Psoas muscle (tissue), 8 donors: Measurements from ENCODE around the gene XPO4. TPM values are rescaled to one million over a fixed set of nuclear protein-coding genes. Genes with fewer than 3 reads are reported as not detected.

Experiments
- ATAC-seq, 4 donors: fragments of 200-7000 bp; cut with Tn5 transposase; one replicate each; pipeline ENCODE4 v1.9.1; 2020; ENCODE audit warnings: moderate library complexity in 3 of 4, mild to moderate bottlenecking in 2 of 4
- DNase-seq, 2 donors: peaks; one replicate each; pipeline ENCODE4 v3.0.0-alpha.2; 2020
- H3K27ac ChIP-seq: fragments of 200-600 bp; one replicate; pipeline ENCODE4 v1.8.0; 2022
- H3K27me3 ChIP-seq, 3 donors: fragments of 200-600 bp in 1 of 3; one replicate each; pipeline versions ENCODE4 v1.6.1 to v1.8.0; 2013 to 2022; ENCODE audit warnings: low read length in 2 of 3, mild to moderate bottlenecking in 2 of 3, moderate library complexity in 1 of 3; ENCODE audit not compliant: insufficient read depth in 3 of 3
- H3K36me3 ChIP-seq, 2 donors: fragments of 200-600 bp in 1 of 2; one replicate each; pipeline versions ENCODE4 v1.6.1 to v1.8.0; 2013 to 2022; ENCODE audit warnings: low read depth in 1 of 2, mild to moderate bottlenecking in 1 of 2, moderate library complexity in 1 of 2; ENCODE audit not compliant: insufficient read depth in 1 of 2
- H3K4me1 ChIP-seq: fragments of 200-600 bp; one replicate; pipeline ENCODE4 v1.8.0; 2022
- H3K4me3 ChIP-seq: fragments of 200-600 bp; one replicate; pipeline ENCODE4 v1.8.0; 2022; ENCODE audit warnings: mild to moderate bottlenecking
- H3K9me3 ChIP-seq: fragments of 200-600 bp; one replicate; pipeline ENCODE4 v1.8.0; 2022
- WGBS, 3 donors: extraction: QIAGEN DNeasy Blood & Tissue Kit; methylation state at CpG; one replicate each; pipeline versions ENCODE4 v1.1.6 to v1.1.7; 2013; 5-methylcytosine and 5-hydroxymethylcytosine counted together
- intact Hi-C, 2 donors: fragments of 100-400 bp; cut with DNase I; formaldehyde crosslinking; loops; one replicate each; pipeline versions ENCODE4 v1.11.0 to v1.14.2; 2022
- polyA plus RNA-seq, 3 donors: library from polyadenylated mRNA; stranded (reverse); fragments of 200-250 nt; gene quantifications; one replicate each; pipeline ENCODE4 v1.2.3, GENCODE V29; 2013
- total RNA-seq, 4 donors: library from RNA; stranded (reverse); fragmentation: NEBNext Ultra II Directional in 2 of 4; extraction: Animal tissue kit (Norgen Biotek cat#: 25700) in 2 of 4; gene quantifications; one replicate each; pipeline versions ENCODE4 v1.2.1 to v1.2.4, GENCODE V29; 2021 to 2023
- TF ChIP-seq, protein P1 (sequence below): fragments of 200-600 bp; IDR thresholded peaks from one replicate; pipeline ENCODE4 v1.8.0; 2022; ENCODE audit warnings: antibody characterized with exemption
- donor health status: healthy with polysubstance abuse.
- donor health status: DM: no; HTN: no; CAD: no; lungs with moderate emphysema.
- donor health status: Bipolar disorder and iron deficiency.
- donor health status: healthy.
- donor health status: DM: yes; HTN: yes; CAD: no.
- donor health status: DM: no; HTN: no; CAD: no.
- donor health status: DM: no; HTN: no; CAD: no.
- donor health status: DM: yes; HTN: yes; CAD: no.

The XPO4 gene
- total and polyA plus RNA-seq, 7 donors: 3.9 to 67.2 (median 12.2) TPM

DNA sequence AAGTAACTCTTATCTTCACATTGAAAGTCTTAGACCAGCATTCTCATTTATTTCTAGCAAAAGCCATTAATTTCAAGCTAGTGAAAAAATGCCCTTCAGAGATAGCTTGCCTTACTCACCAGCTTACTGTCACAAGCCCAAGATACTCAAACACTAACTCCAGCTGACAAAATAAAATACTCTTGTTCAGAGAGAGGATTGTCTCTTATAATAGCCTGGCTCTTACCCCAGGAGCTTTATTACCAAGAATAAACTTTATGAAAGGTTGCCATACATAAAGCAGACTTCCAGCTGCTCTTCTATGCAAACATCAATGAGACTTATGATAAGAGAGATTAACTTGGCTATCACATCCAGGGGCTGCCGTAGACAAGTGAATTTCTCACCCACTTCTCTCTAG, 53.6 kb downstream of the XPO4 start:
- no peaks in the 10 kb centered on the region for H3K9me3 ChIP-seq
- DNase-seq (no peak), ATAC-seq (peak; percentile 46 to 87 (median 78))
- H3K4me3 ChIP-seq: no peak overlapping the region
- intact Hi-C loops: loop anchor here in 1 of 2 donors (10.0 kb wide), 1 partner anchor 56 kb away; the partner anchor contains the start of gene XPO4
- H3K27ac ChIP-seq: peak overlapping the region; percentile 47
- TF ChIP-seq, protein P1, sequence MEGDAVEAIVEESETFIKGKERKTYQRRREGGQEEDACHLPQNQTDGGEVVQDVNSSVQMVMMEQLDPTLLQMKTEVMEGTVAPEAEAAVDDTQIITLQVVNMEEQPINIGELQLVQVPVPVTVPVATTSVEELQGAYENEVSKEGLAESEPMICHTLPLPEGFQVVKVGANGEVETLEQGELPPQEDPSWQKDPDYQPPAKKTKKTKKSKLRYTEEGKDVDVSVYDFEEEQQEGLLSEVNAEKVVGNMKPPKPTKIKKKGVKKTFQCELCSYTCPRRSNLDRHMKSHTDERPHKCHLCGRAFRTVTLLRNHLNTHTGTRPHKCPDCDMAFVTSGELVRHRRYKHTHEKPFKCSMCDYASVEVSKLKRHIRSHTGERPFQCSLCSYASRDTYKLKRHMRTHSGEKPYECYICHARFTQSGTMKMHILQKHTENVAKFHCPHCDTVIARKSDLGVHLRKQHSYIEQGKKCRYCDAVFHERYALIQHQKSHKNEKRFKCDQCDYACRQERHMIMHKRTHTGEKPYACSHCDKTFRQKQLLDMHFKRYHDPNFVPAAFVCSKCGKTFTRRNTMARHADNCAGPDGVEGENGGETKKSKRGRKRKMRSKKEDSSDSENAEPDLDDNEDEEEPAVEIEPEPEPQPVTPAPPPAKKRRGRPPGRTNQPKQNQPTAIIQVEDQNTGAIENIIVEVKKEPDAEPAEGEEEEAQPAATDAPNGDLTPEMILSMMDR: no peak
- WGBS, 3 donors: 34 to 47% (median 46%) methylated on average over 1 of the region's 1 CpG
- H3K27me3 ChIP-seq: no peaks in the 10 kb centered on the region
- peaks cover 37% of the 10 kb centered on the region for H3K4me1 ChIP-seq
- H3K36me3 ChIP-seq: peaks cover 0 to 15% of the 10 kb centered on the region in 2 donors

DNA sequence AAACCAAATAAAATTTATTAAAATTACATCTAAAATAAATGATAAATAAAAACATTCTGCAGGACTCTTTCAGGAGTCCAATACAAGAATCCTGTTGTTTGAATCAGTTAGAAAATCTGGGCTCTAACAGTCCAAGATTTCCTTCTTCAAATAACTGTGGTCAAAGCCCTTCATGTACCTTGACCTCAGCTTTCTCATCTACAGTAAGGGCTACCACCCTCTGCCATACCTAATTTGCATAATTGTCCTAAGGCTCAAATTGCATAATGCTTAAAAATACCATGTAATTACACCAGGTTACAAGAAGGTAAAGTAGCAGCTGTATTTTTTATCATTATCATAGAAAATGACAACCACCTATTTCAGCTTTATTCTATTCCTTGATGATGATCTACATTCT, 54.3 kb downstream of the XPO4 start:
- Histone ChIP-seq H3K4me3 (no peak overlapping the region), H3K4me1 (peaks cover 37% of the 10 kb centered on the region), H3K36me3 (peaks cover 0 to 8% of the 10 kb centered on the region in 2 donors), H3K9me3 (no peaks in the 10 kb centered on the region), H3K27ac (peak overlapping the region; percentile 47), H3K27me3 (no peaks in the 10 kb centered on the region)
- intact Hi-C loops: loop anchor here in 1 of 2 donors (10.0 kb wide), 1 partner anchor 57 kb away; the partner anchor contains the start of gene XPO4
- TF ChIP-seq, protein P1: no peak
- no peak for DNase-seq
- ATAC-seq: no peak

DNA sequence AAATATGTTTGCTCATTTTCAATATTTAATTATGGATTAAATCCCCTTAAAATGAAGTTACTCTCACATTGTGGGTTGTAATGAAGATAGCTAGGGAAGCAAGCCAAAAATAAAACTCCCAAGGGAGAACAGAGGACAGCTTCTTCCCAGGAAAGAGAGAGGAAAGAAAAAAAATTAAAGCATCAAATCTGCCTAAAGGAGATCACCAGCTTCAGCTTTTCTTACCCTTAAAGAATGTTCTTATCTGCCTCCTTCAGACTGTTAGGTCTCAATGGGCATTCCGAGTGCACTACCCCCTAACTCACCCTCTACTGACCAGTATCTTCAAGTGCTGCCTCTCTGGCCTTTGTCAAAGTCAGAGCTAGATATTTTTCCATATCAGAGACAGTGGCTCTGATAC, 55.2 kb downstream of the XPO4 start:
- 20 to 36% (median 35%) methylated on average over 1 of the region's 1 CpG for WGBS, 3 donors
- DNase-seq (no peak), ATAC-seq (peak in 1 of 4 donors; percentile 29)
- no peaks in the 10 kb centered on the region for H3K9me3 ChIP-seq
- peaks cover 37% of the 10 kb centered on the region for H3K4me1 ChIP-seq
- H3K27ac ChIP-seq: peak overlapping the region; percentile 52
- H3K36me3 ChIP-seq: peaks cover 0 to 9% of the 10 kb centered on the region in 2 donors
- intact Hi-C loops: loop anchor here in 1 of 2 donors (10.0 kb wide), 1 partner anchor 58 kb away; the partner anchor contains the start of gene XPO4
- H3K4me3 ChIP-seq: no peak overlapping the region
- TF ChIP-seq, protein P1: no peak
- no peaks in the 10 kb centered on the region for H3K27me3 ChIP-seq

DNA sequence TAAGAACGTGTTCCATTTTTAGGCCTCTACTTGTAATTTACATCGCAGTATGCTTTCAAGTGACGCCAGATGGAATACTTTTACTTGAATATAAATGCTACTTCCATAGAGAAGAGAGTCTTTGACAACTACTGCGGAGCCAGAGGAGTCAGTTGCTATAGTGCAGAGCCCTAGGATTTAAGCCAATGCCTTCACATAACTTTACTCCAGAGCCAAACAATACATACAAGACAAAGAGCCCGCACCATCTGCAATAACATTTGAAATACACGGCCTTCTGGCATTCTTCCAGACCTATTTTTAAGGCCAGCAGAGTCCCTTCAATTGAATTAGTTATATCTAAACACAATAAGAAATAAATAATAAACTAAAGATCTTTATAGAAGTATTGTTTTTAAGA, 59.4 kb downstream of the XPO4 start:
- Histone ChIP-seq H3K4me3 (no peak overlapping the region), H3K27me3 (no peaks in the 10 kb centered on the region), H3K27ac (peak overlapping the region; percentile 7), H3K36me3 (peaks cover 0 to 48% of the 10 kb centered on the region in 2 donors), H3K4me1 (peaks cover 24% of the 10 kb centered on the region), H3K9me3 (no peaks in the 10 kb centered on the region)
- intact Hi-C loops: loop anchor here in 1 of 2 donors (10.0 kb wide), 1 partner anchor 62 kb away; the partner anchor contains the start of gene XPO4
- 28 to 37% (median 33%) methylated on average over 6 of the region's 6 CpGs for WGBS, 3 donors
- TF ChIP-seq, protein P1: no peak
- no peak for DNase-seq
- peak in 2 of 4 donors; percentile 60 to 63 for ATAC-seq

DNA sequence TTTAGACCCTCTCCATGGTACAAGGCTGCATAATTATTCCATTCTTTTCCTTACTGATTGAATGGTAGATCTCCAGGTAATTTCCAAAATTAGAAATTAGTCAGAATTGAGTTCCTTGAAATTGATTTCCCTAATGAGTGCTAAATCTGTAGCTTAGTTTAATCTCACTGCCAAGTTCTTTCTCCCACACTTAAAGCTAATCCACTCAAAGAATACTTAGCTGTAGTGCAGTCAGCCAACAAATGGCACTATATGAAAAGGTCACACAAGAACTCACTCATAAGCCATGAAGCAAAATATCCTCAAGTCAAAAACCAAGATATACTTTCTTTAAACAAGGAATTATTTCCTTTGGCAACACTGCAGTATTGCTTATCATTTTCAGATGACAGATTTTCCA, 62.0 kb downstream of the XPO4 start:
- TF ChIP-seq, protein P1: no peak
- Histone ChIP-seq H3K4me1 (no peaks in the 10 kb centered on the region), H3K27me3 (no peaks in the 10 kb centered on the region), H3K27ac (no peak overlapping the region), H3K36me3 (peaks cover 6 to 69% of the 10 kb centered on the region in 2 donors), H3K4me3 (no peak overlapping the region), H3K9me3 (no peaks in the 10 kb centered on the region)
- intact Hi-C loops: loop anchor here in 1 of 2 donors (10.0 kb wide), 1 partner anchor 64 kb away; the partner anchor contains the start of gene XPO4
- no peak for ATAC-seq
- DNase-seq: no peak
